Neural crest cell (in vitro differentiated cells): ENCODE data around the gene RAB25. TPM values are rescaled to one million over a fixed set of nuclear protein-coding genes. Genes with fewer than 3 reads are reported as not detected.

Source experiments
- DNase-seq: peaks from one replicate; pipeline ENCODE4 v3.0.0; 2021; ENCODE audit warnings: low read depth, mixed read lengths, low spot score
- H3K27ac Mint-ChIP-seq: one replicate; pipeline ENCODE4 v1.8.0; 2021; ENCODE audit warnings: mild to moderate bottlenecking, mixed read lengths; ENCODE audit not compliant: unreplicated experiment
- H3K27me3 Mint-ChIP-seq: 2 replicates; pipeline ENCODE4 v1.8.0; 2021; ENCODE audit warnings: low read depth, mild to moderate bottlenecking, mixed read lengths
- H3K36me3 Mint-ChIP-seq: 2 replicates; pipeline ENCODE4 v1.8.0; 2021; ENCODE audit warnings: low read depth, mild to moderate bottlenecking, mixed read lengths
- H3K4me1 Mint-ChIP-seq: 2 replicates; pipeline ENCODE4 v1.8.0; 2021; ENCODE audit warnings: mixed read lengths
- H3K4me3 Mint-ChIP-seq: one replicate; pipeline ENCODE4 v1.8.0; 2021; ENCODE audit warnings: mild to moderate bottlenecking, mixed read lengths
- H3K9me3 Mint-ChIP-seq: 2 replicates; pipeline ENCODE4 v1.8.0; 2021; ENCODE audit warnings: mixed read lengths
- CTCF ChIP-seq: fragments of 200-600 bp; sonication (generic); conservative IDR thresholded peaks from 2 replicates; pipeline ENCODE4 v1.5.0; 2021; ENCODE audit warnings: antibody characterized with exemption, mild to moderate bottlenecking
- total RNA-seq: library from RNA; stranded (reverse); gene quantifications from 2 replicates; pipeline ENCODE4 v1.2.1, GENCODE V29; 2021

Gene RAB25
- total RNA-seq, 1 donor from 2014 or later = not detected

GRCh38 chr1:156052862-156053767, 7.8 kb upstream of the RAB25 start:
- DNase-seq = peak; percentile 72
- no peaks in the 10 kb centered on the region for H3K9me3 Mint-ChIP-seq
- H3K4me1 Mint-ChIP-seq = peaks cover 41% of the 10 kb centered on the region
- H3K27me3 Mint-ChIP-seq = peaks cover 2% of the 10 kb centered on the region
- peak overlapping the region; percentile 96 for H3K27ac Mint-ChIP-seq
- peak; percentile 47 for TF ChIP-seq CTCF
- peak overlapping the region; percentile 97 for H3K4me3 Mint-ChIP-seq
- peaks cover 2% of the 10 kb centered on the region for H3K36me3 Mint-ChIP-seq

GRCh38 chr1:156053768-156054499, 7.0 kb upstream of the RAB25 start, which contains the start of gene UBQLN4:
UBQLN4 (minus strand) TSS chr1:156053798; CDS start chr1:156053701, 97 bp downstream.
- peaks cover 41% of the 10 kb centered on the region for H3K4me1 Mint-ChIP-seq
- H3K27ac Mint-ChIP-seq = peak within 1 kb of the TSS; percentile 100
- peaks cover 2% of the 10 kb centered on the region for H3K36me3 Mint-ChIP-seq
- peak; percentile 53 for TF ChIP-seq CTCF
- no peaks in the 10 kb centered on the region for H3K9me3 Mint-ChIP-seq
- peak within 1 kb of the TSS; percentile 97 for H3K4me3 Mint-ChIP-seq
- H3K27me3 Mint-ChIP-seq = peaks cover 2% of the 10 kb centered on the region
- peak; percentile 81 for DNase-seq

GRCh38 chr1:156054500-156055280, 6.3 kb upstream of the RAB25 start, which contains the start of gene LAMTOR2:
LAMTOR2 (plus strand) TSS chr1:156054782; CDS start chr1:156054890, 108 bp downstream.
- Mint-ChIP-seq H3K27ac (peak within 1 kb of the TSS; percentile 100), H3K27me3 (peaks cover 2% of the 10 kb centered on the region), H3K36me3 (peaks cover 2% of the 10 kb centered on the region), H3K4me3 (peak within 1 kb of the TSS; percentile 97), H3K9me3 (no peaks in the 10 kb centered on the region), H3K4me1 (peaks cover 41% of the 10 kb centered on the region)
- DNase-seq = peak; percentile 96
- TF ChIP-seq CTCF = no peak

- Mint-ChIP-seq H3K4me3 (peak overlapping the region; percentile 97), H3K36me3 (peaks cover 2% of the 10 kb centered on the region), H3K27me3 (peaks cover 2% of the 10 kb centered on the region), H3K4me1 (peaks cover 41% of the 10 kb centered on the region), H3K27ac (peak overlapping the region; percentile 100), H3K9me3 (no peaks in the 10 kb centered on the region)
- no peak for TF ChIP-seq CTCF
- no peak for DNase-seq
Measured at GRCh38 chr1:156055281-156056048, 5.5 kb upstream of the RAB25 start.
